Neural progenitor cell (in vitro differentiated cells): ENCODE data around the gene UNC93A. TPM values are rescaled to one million over a fixed set of nuclear protein-coding genes. Genes with fewer than 3 reads are reported as not detected.

Source experiments
- DNase-seq: peaks from one replicate; pipeline ENCODE4 v3.0.0-alpha.2; 2016; ENCODE audit warnings: low spot score
- H2AFZ ChIP-seq: fragments of 200-600 bp; sonication (generic); replicated peaks from 2 replicates; pipeline ENCODE4 v1.6.1; 2016; ENCODE audit warnings: antibody characterized with exemption
- H3F3A ChIP-seq: fragments of 200-600 bp; sonication (generic); 2 replicates; pipeline ENCODE4 v1.6.1; 2016; ENCODE audit warnings: antibody characterized with exemption, low read depth
- H3K27ac ChIP-seq: fragments of 200-600 bp; sonication (generic); 2 replicates; pipeline ENCODE4 v1.5.1; 2016; ENCODE audit warnings: mild to moderate bottlenecking
- H3K27me3 ChIP-seq: fragments of 200-600 bp; sonication (generic); 2 replicates; pipeline ENCODE4 v1.6.1; 2016; ENCODE audit warnings: mild to moderate bottlenecking, moderate library complexity
- H3K36me3 ChIP-seq: fragments of 200-600 bp; sonication (generic); 2 replicates; pipeline ENCODE4 v1.5.1; 2016
- H3K4me1 ChIP-seq: fragments of 200-600 bp; sonication (generic); 2 replicates; pipeline ENCODE4 v1.6.1; 2016; ENCODE audit warnings: mixed run types
- H3K4me2 ChIP-seq: fragments of 200-600 bp; sonication (generic); 2 replicates; pipeline ENCODE4 v1.6.1; 2016
- H3K4me3 ChIP-seq: fragments of 200-600 bp; sonication (generic); 2 replicates; pipeline ENCODE4 v1.5.1; 2016
- H3K79me2 ChIP-seq: fragments of 200-600 bp; sonication (generic); 2 replicates; pipeline ENCODE4 v1.6.1; 2016; ENCODE audit warnings: low read depth
- H3K9ac ChIP-seq: fragments of 200-600 bp; sonication (generic); 2 replicates; pipeline ENCODE4 v1.6.1; 2016
- H3K9me3 ChIP-seq: fragments of 200-600 bp; sonication (generic); 2 replicates; pipeline ENCODE4 v1.5.1; 2016; ENCODE audit warnings: low read depth
- H4K20me1 ChIP-seq: fragments of 200-600 bp; sonication (generic); 2 replicates; pipeline ENCODE4 v1.6.1; 2016; ENCODE audit warnings: low read depth
- H3K27ac Mint-ChIP-seq: 3 replicates; pipeline ENCODE4 v1.8.0; 2021; ENCODE audit warnings: mixed read lengths
- H3K27me3 Mint-ChIP-seq: 2 replicates; pipeline ENCODE4 v1.8.0; 2022; ENCODE audit warnings: low read depth, mild to moderate bottlenecking, inconsistent platforms, moderate library complexity, mixed read lengths; ENCODE audit not compliant: insufficient read depth
- H3K36me3 Mint-ChIP-seq: 3 replicates; pipeline ENCODE4 v1.8.0; 2021; ENCODE audit warnings: mixed read lengths
- H3K4me1 Mint-ChIP-seq: 3 replicates; pipeline ENCODE4 v1.8.0; 2021; ENCODE audit warnings: mixed read lengths
- H3K4me3 Mint-ChIP-seq: 3 replicates; pipeline ENCODE4 v1.8.0; 2021; ENCODE audit warnings: mild to moderate bottlenecking, moderate library complexity, mixed read lengths
- H3K9me3 Mint-ChIP-seq: 3 replicates; pipeline ENCODE4 v1.8.0; 2020; ENCODE audit warnings: mixed read lengths
- CTCF ChIP-seq: fragments of 200-600 bp; sonication (generic); IDR thresholded peaks from 2 replicates; pipeline ENCODE4 v1.5.1; 2017; ENCODE audit warnings: antibody characterized with exemption, mild to moderate bottlenecking
- EZH2 ChIP-seq: fragments of 200-600 bp; sonication (generic); IDR thresholded peaks from 2 replicates; pipeline ENCODE4 v1.6.1; 2017; ENCODE audit warnings: antibody characterized with exemption, mild to moderate bottlenecking, moderate library complexity
- EZH2phosphoT487 ChIP-seq: fragments of 200-600 bp; sonication (generic); IDR thresholded peaks from 2 replicates; pipeline ENCODE4 v1.6.1; 2017; ENCODE audit warnings: antibody characterized with exemption
- total RNA-seq: library from RNA; depleted of rRNA; stranded (reverse); fragments of >200 nt; gene quantifications from 2 replicates; pipeline ENCODE4 v1.2.3, GENCODE V29; 2015; ENCODE audit warnings: low replicate concordance

Gene UNC93A
- total RNA-seq, 1 donor from 2014 or later, result not detected

- Histone ChIP-seq H3K4me1 (no peaks in the 10 kb centered on the region), H3K4me3 (no peak overlapping the region), H3K4me2 (no peak overlapping the region), H4K20me1 (no peaks in the 10 kb centered on the region), H3K27me3 (no peaks in the 10 kb centered on the region), H3F3A (no peaks in the 10 kb centered on the region), H3K9ac (no peak overlapping the region), H3K27ac (no peak overlapping the region), H3K36me3 (no peaks in the 10 kb centered on the region), H3K9me3 (no peaks in the 10 kb centered on the region), H3K79me2 (no peaks in the 10 kb centered on the region), H2AFZ (peak overlapping the region; percentile 34)
- Mint-ChIP-seq H3K4me1 (peaks cover 10% of the 10 kb centered on the region), H3K36me3 (no peaks in the 10 kb centered on the region), H3K27me3 (no peaks in the 10 kb centered on the region), H3K9me3 (peaks cover 2% of the 10 kb centered on the region), H3K4me3 (no peak overlapping the region), H3K27ac (peak overlapping the region; percentile 86)
- DNase-seq, result no peak
- TF ChIP-seq CTCF (no peak), EZH2phosphoT487 (no peak), EZH2 (no peak)
Measured at GRCh38 chr6:167336844-167337630, 45.9 kb downstream of the UNC93A start.

GRCh38 chr6:167337675-167338449 is 46.7 kb downstream of the UNC93A start:
- no peaks in the 10 kb centered on the region for H3K27me3 ChIP-seq
- no peak overlapping the region for H2AFZ ChIP-seq
- H3K9me3 ChIP-seq, result no peaks in the 10 kb centered on the region
- Mint-ChIP-seq H3K27me3 (no peaks in the 10 kb centered on the region), H3K9me3 (peaks cover 2% of the 10 kb centered on the region), H3K4me1 (peaks cover 15% of the 10 kb centered on the region), H3K36me3 (no peaks in the 10 kb centered on the region), H3K27ac (no peak overlapping the region), H3K4me3 (no peak overlapping the region)
- H3K9ac ChIP-seq, result no peak overlapping the region
- no peaks in the 10 kb centered on the region for H3K79me2 ChIP-seq
- H3K4me3 ChIP-seq, result no peak overlapping the region
- no peak overlapping the region for H3K27ac ChIP-seq
- H3K4me1 ChIP-seq, result no peaks in the 10 kb centered on the region
- TF ChIP-seq EZH2 (no peak), EZH2phosphoT487 (no peak), CTCF (no peak)
- no peaks in the 10 kb centered on the region for H4K20me1 ChIP-seq
- no peak for DNase-seq
- H3F3A ChIP-seq, result no peaks in the 10 kb centered on the region
- H3K36me3 ChIP-seq, result no peaks in the 10 kb centered on the region
- H3K4me2 ChIP-seq, result no peak overlapping the region

- H3K27ac Mint-ChIP-seq, result no peak overlapping the region
Measured at GRCh38 chr6:167338541-167339117, 47.5 kb downstream of the UNC93A start.

More at GRCh38 chr6:167338541-167339117, 47.5 kb downstream of the UNC93A start:
- H3K27ac ChIP-seq, result no peak overlapping the region
- no peaks in the 10 kb centered on the region for H3F3A ChIP-seq
- H3K27me3 ChIP-seq, result no peaks in the 10 kb centered on the region
- no peaks in the 10 kb centered on the region for H3K79me2 ChIP-seq
- no peak overlapping the region for H3K4me3 Mint-ChIP-seq
- no peaks in the 10 kb centered on the region for H3K36me3 Mint-ChIP-seq
- H3K4me3 ChIP-seq, result no peak overlapping the region
- no peaks in the 10 kb centered on the region for H3K36me3 ChIP-seq
- no peaks in the 10 kb centered on the region for H3K27me3 Mint-ChIP-seq
- no peaks in the 10 kb centered on the region for H3K9me3 ChIP-seq
- no peak for DNase-seq
- H3K4me2 ChIP-seq, result no peak overlapping the region
- no peak overlapping the region for H3K9ac ChIP-seq
- H2AFZ ChIP-seq, result no peak overlapping the region
- no peaks in the 10 kb centered on the region for H4K20me1 ChIP-seq
- H3K9me3 Mint-ChIP-seq, result peaks cover 2% of the 10 kb centered on the region
- peaks cover 15% of the 10 kb centered on the region for H3K4me1 Mint-ChIP-seq
- TF ChIP-seq EZH2phosphoT487 (no peak), CTCF (no peak)
- no peaks in the 10 kb centered on the region for H3K4me1 ChIP-seq
